NT2/D1 (cell line): ENCODE data around the gene BCORL1.

Experiments used
- YY1 ChIP-seq: IDR thresholded peaks from 2 replicates; pipeline ENCODE4 v1.6.1; 2011; ENCODE audit not compliant: insufficient read length, insufficient read depth
- ZNF274 ChIP-seq: IDR thresholded peaks from 2 replicates; pipeline ENCODE4 v1.6.1; 2011; ENCODE audit warnings: mild to moderate bottlenecking, low read depth, low read length

DNA sequence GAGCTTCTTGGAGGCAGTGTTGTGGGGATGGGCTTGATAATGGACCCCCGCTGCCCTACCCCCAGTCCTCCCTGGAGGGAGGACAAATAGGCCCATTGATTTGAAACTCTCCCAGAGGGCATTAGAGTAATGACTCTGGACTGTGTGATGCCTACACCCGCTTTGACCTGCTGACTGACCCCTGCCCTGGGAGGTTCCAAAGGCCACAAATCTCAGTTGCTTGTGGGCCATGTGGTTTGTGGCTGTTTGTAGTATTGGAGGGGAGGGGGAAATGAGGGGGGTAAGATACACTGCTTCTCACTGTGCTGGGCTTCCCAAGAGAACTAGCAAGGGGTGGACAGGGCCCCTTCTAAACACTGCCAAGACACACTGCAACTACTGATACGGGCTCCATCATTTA lies 27.6 kb upstream of the BCORL1 start:
- TF ChIP-seq YY1 (no peak), ZNF274 (no peak)
